GM19468 (cell line): ENCODE measurements around the gene RIN1.

Experiments used
- ATAC-seq: cut with Tn5 transposase; IDR thresholded peaks from one replicate; pipeline ENCODE4 v1.9.1; 2021; ENCODE audit warnings: mild to moderate bottlenecking, moderate library complexity, moderate number of reproducible peaks; ENCODE audit not compliant: unreplicated experiment; ENCODE audit errors: extremely low read depth

Gene RIN1

GRCh38 chr11:66287211-66287888 lies 48.9 kb downstream of the RIN1 start:
- no peak for ATAC-seq

GRCh38 chr11:66286699-66287098 lies 49.5 kb downstream of the RIN1 start:
- ATAC-seq = no peak

DNA sequence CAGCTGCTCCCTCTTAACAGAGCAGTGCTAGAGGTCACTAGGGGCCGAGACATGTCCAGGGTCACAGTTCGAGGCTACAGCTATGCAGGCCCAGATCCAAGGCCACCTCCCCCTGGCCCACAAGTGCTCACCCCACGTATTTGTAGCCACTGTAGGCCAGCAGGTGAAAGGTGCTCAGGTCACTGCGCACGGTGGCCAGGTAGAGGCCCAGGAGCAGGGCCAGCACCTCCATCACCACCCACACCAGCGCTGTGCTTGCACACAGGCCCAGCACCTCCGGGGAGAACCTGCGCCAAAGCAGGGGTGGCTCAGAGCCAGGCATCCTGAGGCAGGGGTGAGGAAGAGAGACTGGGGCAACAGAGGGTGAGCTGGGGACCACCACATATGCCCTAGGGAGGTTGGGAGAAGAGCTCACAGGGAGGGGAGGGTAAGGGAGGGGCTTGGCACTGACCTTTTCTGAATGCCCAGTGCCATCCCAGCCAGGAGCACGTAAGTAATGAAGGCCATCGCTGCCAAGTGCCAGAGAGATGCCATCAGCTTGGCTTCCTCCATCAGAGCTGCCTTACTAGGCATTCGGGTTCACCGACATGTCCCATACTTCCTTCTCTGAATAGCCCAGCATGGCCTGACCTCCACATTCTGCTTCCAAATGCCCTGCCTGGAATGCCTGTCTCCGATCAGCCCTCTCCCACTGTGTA lies 50.8 kb downstream of the RIN1 start:
- no peak for ATAC-seq

- no peak for ATAC-seq
Observed at GRCh38 chr11:66284526-66285078, 51.6 kb downstream of the RIN1 start.

- no peak for ATAC-seq
Observed at GRCh38 chr11:66283461-66284105, 52.7 kb downstream of the RIN1 start.

DNA sequence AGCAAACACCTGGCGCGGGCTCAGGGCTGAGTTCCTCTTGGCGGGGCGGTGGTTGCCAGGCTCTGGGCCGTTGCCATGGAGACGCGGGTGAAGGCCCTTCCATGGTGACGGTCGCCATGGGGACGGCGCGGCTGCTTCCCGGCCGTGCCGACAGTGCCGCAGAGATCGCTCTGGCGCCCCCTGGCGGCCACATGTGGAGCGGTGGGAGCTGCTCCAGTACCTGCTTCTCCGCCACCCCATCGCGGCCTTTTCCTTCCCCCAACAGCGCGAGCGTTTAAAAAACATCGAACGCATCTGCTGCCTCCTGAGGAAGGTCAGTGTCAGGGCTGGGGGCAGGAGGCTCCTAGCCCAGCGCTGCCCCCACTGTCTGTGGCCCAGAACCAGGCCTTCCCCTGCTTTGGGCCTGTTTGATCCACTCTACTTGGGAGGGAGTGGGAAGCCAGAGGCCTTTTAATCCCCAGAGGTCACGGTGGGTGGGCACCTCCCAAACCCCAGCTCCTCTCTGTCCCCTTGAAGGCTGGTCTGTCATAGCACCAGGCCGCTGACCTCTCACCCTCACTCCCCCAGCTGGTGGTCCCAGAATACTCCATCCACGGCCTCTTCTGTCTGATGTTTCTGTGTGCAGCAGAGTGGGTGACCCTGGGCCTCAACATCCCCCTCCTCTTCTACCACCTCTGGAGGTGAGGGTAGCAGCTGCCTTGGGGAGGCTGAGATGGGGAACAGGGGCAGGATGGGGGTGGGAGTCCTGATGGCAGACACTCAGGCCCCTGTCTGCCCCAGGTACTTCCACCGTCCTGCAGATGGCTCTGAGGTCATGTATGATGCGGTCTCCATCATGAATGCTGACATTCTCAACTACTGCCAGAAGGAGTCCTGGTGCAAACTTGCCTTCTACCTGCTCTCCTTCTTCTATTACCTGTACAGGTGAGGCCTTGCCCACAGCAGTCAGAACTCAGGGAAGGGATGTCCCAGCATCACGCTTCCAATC lies 53.5 kb downstream of the RIN1 start:
- peak; percentile 76 for ATAC-seq
